HG03039 (cell line): ENCODE results near the gene S100A4.

Source experiments
- ATAC-seq: cut with Tn5 transposase; IDR thresholded peaks from one replicate; pipeline ENCODE4 v1.9.1; 2021; ENCODE audit warnings: mild to moderate bottlenecking, moderate library complexity; ENCODE audit not compliant: unreplicated experiment

Gene S100A4

DNA sequence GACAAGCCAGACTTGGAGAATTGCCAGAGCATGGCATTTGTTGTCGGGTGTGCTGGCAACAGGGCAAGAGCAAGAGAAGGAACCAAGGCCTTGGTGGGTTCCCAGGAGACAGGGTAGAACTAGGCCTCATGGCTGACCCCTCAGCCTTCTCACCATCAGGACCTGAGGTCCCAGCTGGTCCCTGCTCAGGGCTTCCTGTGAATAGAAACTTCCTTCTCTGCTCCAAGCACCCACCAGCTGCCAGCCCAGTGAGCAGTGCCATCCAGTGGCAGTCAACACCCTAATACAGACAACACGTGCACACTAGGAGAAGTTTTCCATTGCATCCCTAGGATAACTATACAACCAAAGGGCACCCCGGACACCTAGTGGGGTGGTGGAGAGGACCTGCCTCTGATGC is 32.6 kb downstream of the S100A4 start:
- no peak for ATAC-seq

DNA sequence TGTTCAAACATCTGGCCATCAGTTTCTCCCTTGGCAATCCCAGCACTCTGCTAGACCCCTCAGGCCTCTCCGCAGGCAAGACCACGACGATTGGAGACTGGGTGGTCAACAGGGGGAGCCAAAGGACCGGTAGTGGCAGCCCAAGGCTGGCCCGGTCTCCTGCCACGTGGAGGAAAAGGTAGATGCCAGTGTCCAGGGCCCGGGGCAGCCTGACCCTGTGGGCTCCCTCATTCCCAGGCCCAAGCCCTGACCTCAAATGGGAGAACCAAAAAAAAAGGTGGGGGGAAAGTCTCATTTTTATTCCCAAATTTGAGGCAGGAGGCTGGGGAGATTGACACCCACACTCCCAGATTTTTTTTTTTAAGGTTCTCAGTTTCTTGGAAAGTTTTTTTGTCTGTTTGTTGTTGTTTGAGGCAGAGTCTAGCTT is 34.6 kb downstream of the S100A4 start:
- no peak for ATAC-seq

DNA sequence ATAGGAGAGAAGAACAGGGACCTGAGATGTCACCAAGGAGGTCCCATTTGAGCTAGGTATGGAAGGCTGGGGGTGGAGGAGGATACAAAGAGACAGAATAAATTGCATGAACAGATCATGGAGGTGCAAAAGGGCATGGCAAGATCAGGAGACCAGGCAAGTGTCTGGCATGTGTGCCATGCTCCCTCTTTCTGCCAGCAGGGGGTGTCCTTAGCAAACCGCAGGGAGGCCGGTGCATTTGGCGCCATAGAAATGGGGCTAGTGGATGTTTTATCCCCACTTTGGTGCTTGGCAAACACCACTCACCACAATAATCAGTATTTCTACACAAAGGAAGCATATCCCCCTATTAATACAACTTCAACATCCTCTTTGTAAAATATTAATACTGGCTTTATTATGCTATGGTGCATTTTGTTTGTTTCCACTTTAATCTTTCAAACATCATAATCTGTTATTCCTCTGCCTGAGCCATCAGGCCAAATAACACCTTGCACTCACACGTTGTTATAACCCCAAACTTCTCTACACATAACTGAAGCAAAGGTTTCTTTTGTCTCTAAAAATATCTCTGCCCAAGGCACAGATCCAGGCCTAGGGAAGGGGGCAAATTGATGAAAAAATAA is 35.8 kb downstream of the S100A4 start:
- no peak for ATAC-seq

DNA sequence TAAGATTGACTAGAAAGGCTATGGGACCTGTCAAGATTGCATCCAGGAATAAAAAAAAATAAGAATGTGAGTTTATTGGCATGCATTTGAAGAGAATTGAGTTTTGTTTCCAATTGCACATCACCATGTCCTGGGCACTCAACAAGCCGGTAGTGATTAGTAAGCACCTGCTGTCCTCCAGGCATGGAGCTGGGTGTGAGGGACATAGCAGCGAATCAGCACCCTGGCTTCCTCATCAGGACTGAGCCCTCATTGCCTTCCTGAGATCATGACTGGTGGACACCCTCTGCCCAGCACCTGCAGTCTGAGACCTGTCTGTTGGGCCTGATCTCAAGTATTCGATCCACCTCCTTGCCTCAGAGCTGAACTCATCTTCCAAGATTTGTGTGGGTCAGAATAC is 36.6 kb downstream of the S100A4 start:
- ATAC-seq, result no peak

DNA sequence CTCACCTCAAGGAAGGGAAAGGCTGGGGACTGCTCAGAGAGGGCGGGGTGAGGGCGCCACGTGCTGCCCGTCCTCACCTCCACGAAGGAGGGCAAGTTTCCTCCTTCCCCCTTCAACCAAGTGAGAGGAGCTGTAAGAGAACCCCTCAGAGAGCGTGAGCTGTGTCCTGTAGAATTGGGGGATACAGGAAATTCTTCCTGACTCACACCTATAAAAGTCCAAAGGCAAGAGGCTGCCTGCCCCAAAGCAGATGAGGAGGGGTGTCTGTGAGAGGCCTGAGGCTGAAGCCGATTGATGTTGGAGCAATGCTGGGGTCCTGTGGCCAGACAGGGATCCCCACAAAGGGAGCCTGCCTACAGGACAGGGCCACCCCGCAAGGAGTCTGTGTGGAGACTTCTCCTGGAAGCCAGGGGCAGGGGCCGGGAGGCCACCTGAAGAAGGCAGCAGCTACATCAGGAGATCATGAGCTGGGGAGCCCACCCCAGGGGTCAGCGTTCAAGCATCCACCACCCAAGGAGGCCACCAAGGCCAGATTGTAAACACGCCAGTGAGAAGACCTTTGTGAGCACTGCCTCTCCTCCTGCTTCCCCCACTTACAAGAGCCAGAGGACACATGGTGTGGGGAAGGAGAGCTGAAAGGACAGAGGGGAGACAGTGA is 37.6 kb downstream of the S100A4 start:
- ATAC-seq, result no peak

DNA sequence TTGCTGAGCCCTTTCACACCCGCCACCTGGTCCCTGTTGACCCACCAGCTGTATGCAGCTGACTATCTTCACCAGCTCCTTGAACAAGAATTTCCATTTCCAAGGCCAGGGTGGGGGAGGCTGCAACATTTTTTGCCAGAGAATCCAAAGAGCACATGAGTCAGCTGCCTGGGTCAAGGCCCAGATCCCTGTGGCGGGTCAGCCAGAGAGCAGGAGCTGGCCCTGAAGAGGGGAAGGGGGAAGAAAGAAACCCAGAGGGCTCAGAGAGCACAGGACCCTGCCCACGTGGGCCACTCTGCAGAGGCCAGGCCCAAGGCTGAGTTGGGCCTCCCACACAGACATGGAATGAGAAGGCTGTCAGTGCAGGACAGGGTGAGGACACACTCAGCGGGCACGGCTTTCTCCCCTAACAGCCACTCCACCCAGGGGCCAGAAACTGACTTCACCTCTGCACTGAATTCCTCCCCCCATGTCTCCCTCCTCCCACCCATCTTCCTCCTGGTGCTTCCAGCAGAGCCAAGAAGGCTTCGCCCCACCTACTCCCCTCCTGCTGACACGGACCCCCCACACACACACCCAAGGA is 38.7 kb downstream of the S100A4 start:
- ATAC-seq, result no peak

DNA sequence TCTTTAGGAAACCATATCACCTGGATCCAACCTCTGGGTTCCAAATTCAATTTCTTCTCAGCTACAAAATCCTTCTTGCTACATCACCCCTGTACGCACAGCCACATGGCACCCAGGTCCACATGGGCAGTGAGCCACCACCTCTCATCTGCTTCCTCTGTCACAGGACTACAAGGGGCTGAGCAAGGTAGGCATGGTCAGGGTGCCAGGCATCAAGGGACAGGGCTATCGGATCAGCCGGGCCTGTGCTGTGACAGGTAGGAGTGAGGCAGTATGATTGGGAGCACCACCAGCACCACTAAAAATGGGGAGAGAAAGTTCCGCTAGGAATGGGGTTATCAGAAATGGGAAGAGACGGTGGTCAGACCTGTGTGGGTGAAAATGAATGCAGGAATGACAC is 39.2 kb downstream of the S100A4 start:
- no peak for ATAC-seq

DNA sequence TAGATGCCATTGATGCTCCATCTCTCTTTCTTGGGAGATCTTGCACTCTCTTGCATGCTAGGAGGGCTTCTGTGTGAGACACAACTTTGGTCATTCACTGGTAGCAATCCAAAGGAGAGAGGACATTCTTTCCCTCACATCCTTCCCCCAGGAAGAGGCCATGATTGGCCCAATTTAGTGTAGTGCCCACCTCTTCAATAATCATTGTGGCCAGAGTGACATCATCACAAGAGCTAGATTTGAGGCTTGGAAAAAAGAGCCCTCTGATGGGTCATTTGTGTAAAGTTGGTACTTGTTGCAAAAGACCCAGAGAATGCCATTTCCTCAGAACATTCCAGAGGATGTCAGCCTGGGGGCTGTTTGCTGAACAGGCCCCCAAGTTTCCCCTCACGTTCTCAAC is 40.0 kb downstream of the S100A4 start:
- no peak for ATAC-seq

DNA sequence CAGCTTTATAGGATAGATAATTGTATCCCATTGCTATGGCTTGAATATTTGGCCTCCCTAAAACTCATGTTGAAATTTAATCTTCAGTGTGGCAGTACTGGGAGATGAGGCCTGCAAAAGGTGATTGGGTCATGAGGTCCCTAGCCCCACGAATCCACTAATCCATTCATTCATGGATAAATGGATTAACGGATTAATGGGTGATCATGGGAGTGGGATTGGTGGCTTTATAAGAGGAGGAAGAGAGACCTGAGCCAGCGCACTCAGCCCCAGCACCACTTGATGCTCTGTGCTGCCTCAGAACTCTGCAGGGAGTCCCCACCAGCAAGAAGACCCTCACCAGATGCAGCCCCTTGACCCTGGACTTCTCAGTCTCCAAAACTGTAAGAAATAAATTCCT is 41.8 kb downstream of the S100A4 start:
- ATAC-seq, result no peak

DNA sequence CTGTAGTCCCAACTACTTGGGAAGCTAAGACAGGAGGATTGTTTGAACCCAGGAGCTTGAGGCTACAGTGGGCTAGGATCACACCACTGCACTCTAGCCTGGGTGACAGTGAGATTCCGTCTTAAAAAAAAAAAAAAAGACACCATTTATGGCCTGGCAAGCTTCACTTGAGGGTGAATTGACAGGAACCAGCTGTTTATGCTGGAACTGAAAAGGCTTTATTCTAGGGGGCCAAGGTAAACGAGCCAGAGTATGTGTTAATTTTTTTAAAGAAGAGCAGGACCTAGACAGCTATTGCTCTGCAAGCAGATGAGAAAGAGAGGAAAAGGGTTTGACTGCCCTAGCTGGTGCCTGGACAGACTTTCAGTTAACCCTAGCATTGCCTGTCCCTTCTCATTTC is 46.9 kb downstream of the S100A4 start:
- ATAC-seq, result no peak

DNA sequence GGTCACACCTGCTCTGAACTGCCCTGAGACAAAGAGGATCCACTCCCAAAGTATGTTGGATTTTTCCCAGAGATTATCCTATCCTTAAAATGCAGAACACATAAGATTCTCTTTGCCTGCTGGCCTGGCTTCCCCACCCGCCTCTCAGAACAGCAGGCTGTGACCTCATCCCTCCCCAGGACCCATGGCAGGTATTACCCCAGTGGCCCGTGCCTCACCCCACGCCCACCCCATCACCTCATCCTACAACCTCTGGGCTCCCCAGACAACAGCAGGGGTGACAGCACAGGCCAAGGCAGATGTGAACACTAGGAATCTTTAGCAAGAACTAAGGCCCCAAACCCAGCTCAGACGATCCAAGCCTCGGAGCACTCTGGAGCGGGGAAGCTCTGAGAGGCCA is 50.1 kb downstream of the S100A4 start:
- no peak for ATAC-seq

DNA sequence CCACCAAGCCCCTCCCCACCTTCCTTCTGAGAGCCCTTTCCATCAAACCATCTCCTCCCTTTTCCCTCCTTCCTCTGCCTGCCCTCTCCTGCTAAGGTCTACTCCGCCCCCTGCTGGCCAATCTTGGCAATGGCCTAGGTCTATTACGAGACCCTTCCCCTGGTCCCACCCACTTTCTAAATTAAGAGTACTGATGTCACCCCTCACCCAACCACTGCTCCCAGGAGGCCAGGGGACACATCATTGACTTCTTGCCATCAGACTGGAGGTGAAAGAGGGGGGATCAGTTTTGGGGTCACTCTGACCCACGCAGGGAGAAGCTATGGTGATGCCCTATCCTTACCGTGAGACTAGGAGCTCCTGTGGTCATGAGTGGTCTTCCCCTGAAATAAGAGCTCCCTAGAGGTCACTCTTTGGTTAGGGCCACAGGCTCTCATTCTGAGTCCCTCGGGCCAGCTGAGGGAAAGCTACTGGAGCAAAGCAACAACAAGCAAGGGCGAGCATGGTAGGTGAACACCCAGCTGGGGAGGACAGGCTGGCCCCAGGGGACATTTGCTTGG is 50.5 kb downstream of the S100A4 start:
- ATAC-seq, result no peak
